Mucosa of descending colon (tissue), 3 donors: ENCODE data around the gene PPP2R3B. TPM values are rescaled to one million over a fixed set of nuclear protein-coding genes. Genes with fewer than 3 reads are reported as not detected.

Experiments used
- ATAC-seq: fragments of 200-7000 bp; cut with Tn5 transposase; one replicate; pipeline ENCODE4 v1.9.1; 2020; ENCODE audit warnings: mild to moderate bottlenecking, moderate library complexity
- DNase-seq, 3 donors: peaks; one replicate each; pipeline ENCODE4 v3.0.0-alpha.2; 2020
- H3K36me3 ChIP-seq: fragments of 200-600 bp; one replicate; pipeline ENCODE4 v1.8.0; 2021; ENCODE audit warnings: low read depth, mild to moderate bottlenecking
- H3K4me1 ChIP-seq: fragments of 200-600 bp; one replicate; pipeline ENCODE4 v1.8.0; 2021; ENCODE audit warnings: low read depth, mild to moderate bottlenecking
- H3K4me3 ChIP-seq: fragments of 200-600 bp; one replicate; pipeline ENCODE4 v1.8.0; 2021; ENCODE audit warnings: mild to moderate bottlenecking
- H3K9me3 ChIP-seq: fragments of 200-600 bp; one replicate; pipeline ENCODE4 v1.8.0; 2021; ENCODE audit warnings: mild to moderate bottlenecking
- intact Hi-C, 2 donors: fragments of 100-400 bp; cut with DNase I in 1 of 2; cut with micrococcal nuclease in 1 of 2; formaldehyde crosslinking; loops; one replicate each; pipeline versions ENCODE4 v1.11.0 to v1.11.1; 2022; cut with DNase I, micrococcal nuclease
- total RNA-seq, 3 donors: library from RNA; stranded (reverse); fragmentation: NEBNext Ultra II Directional in 2 of 3; extraction: Animal tissue kit (Norgen Biotek cat#: 25700) in 2 of 3; gene quantifications; one replicate each; pipeline versions ENCODE4 v1.2.1 to v1.2.4, GENCODE V29; 2021 to 2023
- TF ChIP-seq, protein P1 (sequence below): fragments of 200-600 bp; IDR thresholded peaks from one replicate; pipeline ENCODE4 v1.8.0; 2022; ENCODE audit warnings: antibody characterized with exemption, mild to moderate bottlenecking
- donor health status: DM: no; HTN: no; CAD: no; lungs with moderate emphysema.
- donor health status: DM: no; HTN: no; CAD: no.
- donor health status: DM: no; HTN: yes; CAD: no.

Gene PPP2R3B
- total RNA-seq, 3 donors from 2014 or later, result 9.2 to 11.6 (median 11.2) TPM

DNA sequence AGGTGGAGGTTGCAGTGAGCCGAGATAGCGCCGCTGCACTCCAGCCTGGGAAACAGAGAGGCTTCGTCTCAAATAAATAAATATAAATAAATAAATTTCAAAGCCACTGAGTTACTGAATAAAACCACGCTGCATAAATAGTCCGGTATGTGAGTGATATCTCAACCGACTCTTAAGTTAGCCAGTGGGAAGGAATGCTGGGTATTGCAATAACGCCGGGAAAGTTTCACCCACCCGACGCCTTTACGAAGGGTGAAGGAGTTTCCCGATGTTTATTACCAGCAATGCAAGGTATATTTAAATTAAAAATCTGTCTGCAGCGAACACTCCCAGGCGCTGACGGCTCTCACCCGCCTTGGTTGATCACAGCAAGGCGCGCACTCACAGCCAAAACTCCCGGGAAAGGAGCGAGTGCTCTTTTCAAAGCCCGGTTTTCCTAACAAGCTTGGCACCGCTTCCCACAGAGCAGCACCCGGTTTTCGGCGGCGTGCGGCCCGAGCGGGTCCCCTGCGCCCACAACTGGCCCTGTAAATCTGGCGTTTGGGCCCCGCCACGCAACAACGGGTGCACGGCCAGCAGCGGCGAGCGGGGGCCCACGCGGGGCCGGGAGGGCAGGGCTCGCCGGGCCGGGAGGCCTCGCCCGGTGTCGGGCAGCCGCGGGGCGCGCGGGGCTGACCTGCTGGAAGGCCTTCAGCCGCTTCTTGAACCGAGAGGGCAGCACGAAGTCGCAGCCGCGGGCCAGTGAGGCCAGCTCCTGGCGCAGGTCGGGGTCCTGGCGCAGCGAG, 13.7 kb downstream of the PPP2R3B start:
- Histone ChIP-seq H3K9me3 (no peaks in the 10 kb centered on the region), H3K36me3 (no peaks in the 10 kb centered on the region), H3K4me1 (peaks cover 4% of the 10 kb centered on the region), H3K4me3 (no peak overlapping the region)
- DNase-seq (no peak), ATAC-seq (no peak)
- TF ChIP-seq, protein P1, sequence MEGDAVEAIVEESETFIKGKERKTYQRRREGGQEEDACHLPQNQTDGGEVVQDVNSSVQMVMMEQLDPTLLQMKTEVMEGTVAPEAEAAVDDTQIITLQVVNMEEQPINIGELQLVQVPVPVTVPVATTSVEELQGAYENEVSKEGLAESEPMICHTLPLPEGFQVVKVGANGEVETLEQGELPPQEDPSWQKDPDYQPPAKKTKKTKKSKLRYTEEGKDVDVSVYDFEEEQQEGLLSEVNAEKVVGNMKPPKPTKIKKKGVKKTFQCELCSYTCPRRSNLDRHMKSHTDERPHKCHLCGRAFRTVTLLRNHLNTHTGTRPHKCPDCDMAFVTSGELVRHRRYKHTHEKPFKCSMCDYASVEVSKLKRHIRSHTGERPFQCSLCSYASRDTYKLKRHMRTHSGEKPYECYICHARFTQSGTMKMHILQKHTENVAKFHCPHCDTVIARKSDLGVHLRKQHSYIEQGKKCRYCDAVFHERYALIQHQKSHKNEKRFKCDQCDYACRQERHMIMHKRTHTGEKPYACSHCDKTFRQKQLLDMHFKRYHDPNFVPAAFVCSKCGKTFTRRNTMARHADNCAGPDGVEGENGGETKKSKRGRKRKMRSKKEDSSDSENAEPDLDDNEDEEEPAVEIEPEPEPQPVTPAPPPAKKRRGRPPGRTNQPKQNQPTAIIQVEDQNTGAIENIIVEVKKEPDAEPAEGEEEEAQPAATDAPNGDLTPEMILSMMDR, result no peak
- intact Hi-C loops, result no loop called here

DNA sequence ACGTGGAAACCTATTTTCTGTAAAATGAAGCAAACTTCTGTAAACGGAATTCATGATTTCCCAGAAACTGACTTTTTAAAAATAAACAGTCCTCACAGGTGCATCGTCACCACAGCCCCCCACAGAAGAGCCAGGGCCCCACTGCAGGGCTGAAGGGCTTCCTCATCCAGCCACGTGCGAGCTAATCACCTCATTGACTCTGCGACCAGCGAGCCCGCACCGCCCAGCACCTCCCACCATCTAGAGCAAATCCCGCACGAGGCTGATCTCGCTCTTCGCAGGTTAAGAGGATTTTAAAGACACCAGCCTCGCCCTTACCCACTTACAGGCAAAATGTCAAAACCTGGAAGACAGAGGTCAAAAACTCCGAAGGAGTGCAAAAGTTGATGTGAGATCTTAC, 14.8 kb downstream of the PPP2R3B start:
- Histone ChIP-seq H3K36me3 (no peaks in the 10 kb centered on the region), H3K4me3 (no peak overlapping the region), H3K4me1 (peaks cover 4% of the 10 kb centered on the region), H3K9me3 (no peaks in the 10 kb centered on the region)
- TF ChIP-seq, protein P1, result no peak
- intact Hi-C loops, result no loop called here
- DNase-seq (no peak), ATAC-seq (no peak)

DNA sequence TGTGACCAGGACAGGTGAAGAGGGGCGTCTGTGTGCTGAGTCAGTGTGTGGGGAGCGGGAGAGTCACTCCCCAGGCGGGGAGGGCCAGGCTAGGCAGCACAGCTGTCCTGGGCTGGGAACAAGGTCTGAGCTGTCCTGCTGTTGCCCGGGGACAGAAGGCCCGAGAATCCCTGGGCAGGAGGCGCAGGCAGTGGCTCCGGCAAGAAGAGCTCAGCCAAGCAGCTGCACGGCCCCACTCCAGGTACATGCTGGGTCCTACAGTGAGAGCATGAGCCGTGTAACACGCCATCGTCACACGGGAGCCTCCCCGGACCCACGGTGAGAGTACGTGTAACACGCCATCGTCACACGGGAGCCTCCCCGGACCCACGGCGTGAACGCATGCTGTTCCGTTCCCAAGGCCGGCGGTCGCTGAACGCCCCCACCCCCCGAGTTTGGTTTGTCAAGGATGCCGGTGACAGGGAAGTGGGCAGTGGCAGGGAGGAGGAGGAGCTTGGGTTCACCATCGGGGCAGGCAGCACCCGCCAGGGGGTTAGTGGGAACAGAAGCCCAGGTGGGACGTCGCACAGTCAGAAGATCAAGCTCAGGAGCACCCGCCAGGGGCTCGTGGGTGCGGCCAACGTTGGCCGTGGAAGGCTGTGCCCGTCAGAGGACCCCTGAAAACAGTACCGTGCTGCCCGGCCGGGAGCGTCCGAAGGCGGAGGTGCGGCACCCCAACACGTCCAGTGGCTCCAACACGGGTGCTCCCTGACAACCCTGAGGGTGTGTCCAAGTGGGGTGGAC, 15.6 kb downstream of the PPP2R3B start:
- no peak overlapping the region for H3K4me3 ChIP-seq
- no peaks in the 10 kb centered on the region for H3K9me3 ChIP-seq
- peak in 1 of 3 donors; percentile 24 for DNase-seq
- TF ChIP-seq, protein P1, result no peak
- intact Hi-C loops, result no loop called here
- no peak for ATAC-seq
- H3K4me1 ChIP-seq, result peaks cover 4% of the 10 kb centered on the region
- H3K36me3 ChIP-seq, result no peaks in the 10 kb centered on the region

DNA sequence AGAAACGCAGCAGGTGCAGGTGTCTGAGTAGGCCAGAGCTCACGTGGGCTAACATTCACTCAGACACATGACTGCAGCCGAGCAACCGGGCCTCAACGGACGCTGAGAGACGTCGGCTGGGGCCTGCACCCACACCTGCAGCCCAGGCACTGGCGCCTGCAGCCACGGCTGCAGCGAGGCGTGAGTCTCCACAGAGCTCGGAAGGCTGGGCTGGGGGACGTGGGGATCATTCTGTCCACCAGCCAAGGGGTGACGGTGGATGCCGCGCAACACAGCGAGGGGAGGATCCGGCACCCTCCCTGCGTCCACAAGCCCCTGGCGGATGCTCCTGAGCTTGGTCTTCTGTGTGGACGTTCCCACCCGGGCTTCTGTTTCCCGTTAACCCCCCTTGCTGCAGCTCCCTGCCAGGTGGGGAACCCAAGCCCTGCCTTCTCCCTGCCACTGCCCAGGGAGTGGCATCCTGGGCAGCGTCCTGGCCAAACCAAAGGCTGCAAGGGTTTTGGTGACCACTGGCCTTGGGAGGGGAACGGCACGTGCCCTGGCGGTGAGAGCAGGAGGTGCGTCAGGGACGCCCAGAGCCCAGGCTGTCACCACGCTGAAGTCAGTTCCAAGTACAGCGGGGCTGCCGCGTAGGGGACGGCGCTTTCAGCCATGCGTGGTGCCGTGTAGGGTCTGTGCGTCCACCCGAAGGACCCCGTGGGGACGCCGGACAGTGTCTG, 16.3 kb downstream of the PPP2R3B start:
- H3K9me3 ChIP-seq, result no peaks in the 10 kb centered on the region
- no peaks in the 10 kb centered on the region for H3K36me3 ChIP-seq
- peaks cover 4% of the 10 kb centered on the region for H3K4me1 ChIP-seq
- peak in 1 of 3 donors; percentile 40 for DNase-seq
- no peak for ATAC-seq
- TF ChIP-seq, protein P1, result no peak
- intact Hi-C loops, result no loop called here
- H3K4me3 ChIP-seq, result no peak overlapping the region

DNA sequence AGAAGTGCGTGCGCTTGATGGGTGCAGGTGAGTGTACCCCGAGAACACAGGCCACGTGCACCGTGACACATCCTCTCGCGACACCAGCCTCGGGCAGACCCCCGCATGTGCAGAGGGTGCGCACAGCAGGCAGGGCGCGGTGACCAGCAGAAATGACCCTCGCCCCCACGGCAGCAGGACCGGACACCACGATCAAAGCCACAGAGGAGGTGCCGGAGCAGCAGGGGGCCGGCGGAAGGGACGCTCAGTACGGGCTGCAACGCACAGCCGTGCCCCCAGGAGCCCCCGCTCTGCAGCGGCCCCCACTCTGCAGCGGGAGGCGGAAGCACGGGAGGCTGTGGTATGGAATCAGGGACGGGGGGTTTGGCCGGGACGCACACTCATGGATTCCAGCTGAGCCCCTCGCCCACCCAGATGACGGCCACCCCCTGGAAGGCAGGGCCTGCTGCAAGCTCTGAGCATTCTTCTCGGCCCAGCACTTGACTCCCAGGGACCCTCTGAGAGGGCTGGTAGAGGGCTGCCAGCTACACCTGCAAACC, 17.1 kb downstream of the PPP2R3B start:
- no peaks in the 10 kb centered on the region for H3K9me3 ChIP-seq
- no peak overlapping the region for H3K4me3 ChIP-seq
- intact Hi-C loops, result no loop called here
- H3K36me3 ChIP-seq, result no peaks in the 10 kb centered on the region
- DNase-seq, result peak in 1 of 3 donors; percentile 40
- ATAC-seq, result no peak
- H3K4me1 ChIP-seq, result peaks cover 4% of the 10 kb centered on the region
- TF ChIP-seq, protein P1, result no peak
